Measurements from ENCODE around the gene ACOXL.
"Not testable (repeated sequence)": the region's sequence is repeated elsewhere in the genome, so short reads cannot be mapped to it uniquely, and the experiment has no call there.

The ACOXL gene

DNA sequence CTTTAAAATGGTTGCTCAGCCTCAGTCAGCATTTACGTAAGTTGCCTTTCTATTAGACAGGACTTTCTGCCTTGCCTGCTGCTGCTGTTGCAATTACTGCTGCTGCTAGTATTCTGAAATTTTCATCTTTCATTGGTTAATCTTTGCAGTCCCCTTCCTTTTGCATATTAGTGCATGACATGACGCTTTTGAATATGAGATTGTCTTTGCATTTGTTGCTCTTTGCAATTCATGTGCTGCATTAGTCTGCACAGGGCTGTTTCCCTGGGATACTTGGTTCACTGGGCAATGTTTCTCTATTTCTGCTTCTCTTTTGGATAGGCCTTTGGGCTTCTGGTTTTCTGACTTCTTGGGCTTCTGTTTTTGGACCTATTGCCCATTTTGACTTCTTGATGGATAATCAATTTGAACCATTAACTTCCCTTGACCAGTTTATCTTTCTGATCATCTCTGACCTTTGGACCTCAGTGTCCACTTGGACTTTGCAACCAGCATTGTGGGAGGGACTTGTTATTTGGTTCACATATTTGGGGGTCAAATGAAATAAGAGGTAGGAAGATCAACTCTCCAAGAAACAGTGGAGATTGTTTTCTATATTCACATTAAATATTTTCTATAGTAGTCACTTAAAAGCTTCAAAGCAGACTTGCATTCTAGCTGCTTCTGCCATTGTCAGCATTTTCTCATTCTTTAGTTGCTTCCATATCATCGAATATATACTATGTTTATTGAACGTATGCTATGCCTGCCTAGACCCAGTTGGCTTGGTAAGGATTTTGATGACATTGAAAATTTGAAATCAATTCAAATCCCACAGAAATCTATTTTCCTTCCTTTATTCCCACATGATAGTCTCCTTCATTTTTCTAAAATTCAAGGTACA, 42.0 kb upstream of the ACOXL start:
- Histone ChIP-seq H4K12ac (ENCODE audit: low read depth, low read length) (no peak overlapping the region), H3K4me3 (ENCODE audit: low read depth, low read length) (no peak overlapping the region), H4K91ac (ENCODE audit: low read depth, low read length) (no peak overlapping the region), H3K9ac (ENCODE audit: low read length) (no peak overlapping the region), H3K4ac (ENCODE audit: low read depth, low read length) (no peak overlapping the region), H3K14ac (ENCODE audit: low read length) (no peak overlapping the region), H2BK120ac (ENCODE audit: insufficient read depth, low read length, poor library complexity) (no peak overlapping the region), H2BK12ac (ENCODE audit: low read length) (no peak overlapping the region), H3K79me1 (ENCODE audit: low read length) (no peaks in the 10 kb centered on the region), H3K79me2 (ENCODE audit: control insufficient read depth, insufficient read depth, low read length, poor library complexity) (no peaks in the 10 kb centered on the region), H3K27ac (ENCODE audit: low read depth, low read length) (no peak overlapping the region), H2AFZ (ENCODE audit: insufficient read depth, low read length, poor library complexity) (no peak overlapping the region), H3K23ac (ENCODE audit: low read length) (no peak overlapping the region), H3K4me2 (ENCODE audit: low read length) (no peak overlapping the region), H2AK5ac (ENCODE audit: low read length) (no peak overlapping the region), H3K27me3 (ENCODE audit: insufficient read depth, low read length) (no peaks in the 10 kb centered on the region), H3K9me3 (ENCODE audit: insufficient read depth, low read depth, low read length) (peaks cover 4% of the 10 kb centered on the region), H4K8ac (ENCODE audit: low read depth, low read length) (no peak overlapping the region), H3K18ac (ENCODE audit: low read length) (no peak overlapping the region), H2BK5ac (ENCODE audit: low read depth, low read length, poor library complexity) (no peak overlapping the region), H3K36me3 (ENCODE audit: control insufficient read depth in 1 of 2, insufficient read depth in 2 of 2, low read length in 2 of 2) (no peaks in the 10 kb centered on the region), H3K4me1 (ENCODE audit: control insufficient read depth in 1 of 2, insufficient read depth in 2 of 2, low read length in 2 of 2) (no peaks in the 10 kb centered on the region)
- no CpG with 5 or more reads among the region's 4 CpGs for WGBS (ENCODE audit: extremely low coverage, insufficient coverage, insufficient read length)
- no peak for DNase-seq

DNA sequence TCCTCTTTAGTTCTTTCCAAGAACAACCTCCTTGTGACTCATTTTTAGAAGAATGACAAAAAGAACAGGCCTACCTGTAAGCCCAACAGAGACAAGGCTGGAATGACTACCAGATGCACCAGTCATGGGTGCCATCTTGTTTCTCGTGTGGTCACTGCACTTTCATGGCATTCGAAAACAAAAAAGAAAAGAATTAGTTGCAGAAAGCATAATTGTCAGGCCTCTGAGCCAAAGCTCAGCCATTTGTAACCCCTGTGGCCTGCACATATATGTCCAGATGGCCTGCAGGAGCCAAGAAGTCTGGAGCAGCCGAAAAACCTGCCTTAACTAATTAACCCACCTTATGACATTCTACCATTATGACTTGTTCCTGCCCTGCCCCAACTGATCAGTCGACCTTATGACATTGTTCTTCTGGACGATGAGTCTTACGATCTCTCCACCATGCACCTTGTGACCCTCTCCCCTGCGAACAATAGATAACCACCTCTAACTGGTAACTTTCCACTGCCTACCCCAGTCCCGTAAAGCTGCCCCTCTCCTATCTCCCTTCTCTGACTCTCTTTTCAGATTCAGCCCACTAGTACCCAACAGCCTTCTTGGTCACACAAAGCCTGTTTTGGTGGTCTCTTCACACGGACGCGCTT, 40.6 kb upstream of the ACOXL start:
- Histone ChIP-seq H3K9ac (ENCODE audit: low read length) (no peak overlapping the region), H2BK120ac (ENCODE audit: insufficient read depth, low read length, poor library complexity) (no peak overlapping the region), H2AFZ (ENCODE audit: insufficient read depth, low read length, poor library complexity) (no peak overlapping the region), H3K4me1 (ENCODE audit: control insufficient read depth in 1 of 2, insufficient read depth in 2 of 2, low read length in 2 of 2) (no peaks in the 10 kb centered on the region), H4K12ac (ENCODE audit: low read depth, low read length) (no peak overlapping the region), H3K4me3 (ENCODE audit: low read depth, low read length) (no peak overlapping the region), H2BK12ac (ENCODE audit: low read length) (no peak overlapping the region), H3K36me3 (ENCODE audit: control insufficient read depth in 1 of 2, insufficient read depth in 2 of 2, low read length in 2 of 2) (no peaks in the 10 kb centered on the region), H2BK5ac (ENCODE audit: low read depth, low read length, poor library complexity) (no peak overlapping the region), H3K18ac (ENCODE audit: low read length) (no peak overlapping the region), H3K9me3 (ENCODE audit: insufficient read depth, low read depth, low read length) (peaks cover 4% of the 10 kb centered on the region), H3K4ac (ENCODE audit: low read depth, low read length) (no peak overlapping the region), H4K8ac (ENCODE audit: low read depth, low read length) (no peak overlapping the region), H3K79me2 (ENCODE audit: control insufficient read depth, insufficient read depth, low read length, poor library complexity) (no peaks in the 10 kb centered on the region), H3K27me3 (ENCODE audit: insufficient read depth, low read length) (no peaks in the 10 kb centered on the region), H4K91ac (ENCODE audit: low read depth, low read length) (no peak overlapping the region), H3K27ac (ENCODE audit: low read depth, low read length) (no peak overlapping the region), H3K79me1 (ENCODE audit: low read length) (no peaks in the 10 kb centered on the region), H3K14ac (ENCODE audit: low read length) (no peak overlapping the region), H2AK5ac (ENCODE audit: low read length) (no peak overlapping the region), H3K4me2 (ENCODE audit: low read length) (no peak overlapping the region), H3K23ac (ENCODE audit: low read length) (no peak overlapping the region)
- no CpG with 5 or more reads among the region's 11 CpGs for WGBS (ENCODE audit: extremely low coverage, insufficient coverage, insufficient read length)
- DNase-seq, result no peak

DNA sequence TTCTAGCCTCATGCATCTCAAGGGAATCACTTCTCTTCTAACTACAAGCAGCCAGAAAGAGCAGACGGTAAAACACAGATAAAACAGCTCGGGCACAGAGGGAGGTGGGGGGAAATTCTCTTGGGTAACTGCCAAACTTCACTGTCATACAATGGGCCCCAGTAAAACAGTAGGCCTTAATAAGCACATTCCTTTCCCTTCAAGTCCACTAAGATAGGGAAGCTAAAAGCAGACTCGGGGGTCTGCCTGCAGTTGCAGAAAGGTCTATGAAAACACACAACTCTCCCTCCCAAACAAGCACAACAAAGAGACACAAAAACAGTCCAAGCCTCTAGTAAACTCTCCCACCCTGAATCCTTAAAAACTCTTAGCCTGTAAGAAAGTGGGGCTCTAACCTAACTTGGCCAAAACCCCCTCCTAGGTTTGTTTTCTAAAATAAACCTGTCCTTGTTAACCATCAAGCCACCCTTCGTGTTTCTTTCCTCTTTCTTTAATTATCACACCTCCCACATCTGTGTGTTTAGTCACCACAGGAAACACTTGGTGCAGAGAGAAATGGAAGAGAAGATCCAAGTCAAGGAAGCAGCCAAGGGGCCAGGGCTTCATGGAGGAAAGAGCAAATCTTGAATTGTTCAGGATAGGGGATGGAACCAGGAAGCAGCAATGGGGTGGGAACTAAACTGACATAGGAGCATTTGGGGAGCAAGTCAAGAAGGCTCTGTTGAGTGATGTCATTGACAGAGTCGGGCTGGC, 37.1 kb upstream of the ACOXL start:
- no CpG with 5 or more reads among the region's 5 CpGs for WGBS (ENCODE audit: extremely low coverage, insufficient coverage, insufficient read length)
- not testable (repeated sequence) for H2BK5ac ChIP-seq (ENCODE audit: low read depth, low read length, poor library complexity); H3K4me1 ChIP-seq (ENCODE audit: control insufficient read depth in 1 of 2, insufficient read depth in 2 of 2, low read length in 2 of 2); H2AK5ac ChIP-seq (ENCODE audit: low read length); H3K18ac ChIP-seq (ENCODE audit: low read length); H3K27ac ChIP-seq (ENCODE audit: low read depth, low read length); H3K4me3 ChIP-seq (ENCODE audit: low read depth, low read length); H3K14ac ChIP-seq (ENCODE audit: low read length); H2AFZ ChIP-seq (ENCODE audit: insufficient read depth, low read length, poor library complexity); H2BK12ac ChIP-seq (ENCODE audit: low read length); H3K36me3 ChIP-seq (ENCODE audit: control insufficient read depth in 1 of 2, insufficient read depth in 2 of 2, low read length in 2 of 2); H3K9me3 ChIP-seq (ENCODE audit: insufficient read depth, low read depth, low read length); H4K12ac ChIP-seq (ENCODE audit: low read depth, low read length); H3K4me2 ChIP-seq (ENCODE audit: low read length); H3K79me2 ChIP-seq (ENCODE audit: control insufficient read depth, insufficient read depth, low read length, poor library complexity); H3K9ac ChIP-seq (ENCODE audit: low read length); H3K4ac ChIP-seq (ENCODE audit: low read depth, low read length); H4K91ac ChIP-seq (ENCODE audit: low read depth, low read length); H3K79me1 ChIP-seq (ENCODE audit: low read length); H3K27me3 ChIP-seq (ENCODE audit: insufficient read depth, low read length); DNase-seq; H3K23ac ChIP-seq (ENCODE audit: low read length); H4K8ac ChIP-seq (ENCODE audit: low read depth, low read length); H2BK120ac ChIP-seq (ENCODE audit: insufficient read depth, low read length, poor library complexity)

DNA sequence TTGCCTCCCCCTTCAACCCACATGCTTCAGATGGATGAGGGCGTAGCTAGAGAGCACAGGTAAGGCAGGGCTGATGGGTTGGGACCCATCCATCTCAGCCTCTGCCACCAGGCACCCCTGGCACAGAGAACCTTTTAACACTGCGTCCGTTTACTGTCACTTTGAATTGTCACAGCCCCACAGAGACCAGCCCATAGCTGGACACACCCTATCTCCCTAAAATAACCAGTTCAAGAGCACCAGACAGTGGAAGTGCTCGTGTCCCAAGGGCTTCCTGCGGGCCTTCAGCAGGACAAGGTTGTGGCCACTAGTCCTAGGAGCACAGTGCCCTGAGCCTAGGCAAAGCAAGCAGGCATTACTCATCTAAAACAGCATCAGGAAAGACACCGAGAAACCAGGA, 34.1 kb upstream of the ACOXL start:
- not testable (repeated sequence) for H3K23ac ChIP-seq (ENCODE audit: low read length); DNase-seq; H3K14ac ChIP-seq (ENCODE audit: low read length); H2BK12ac ChIP-seq (ENCODE audit: low read length); H3K9me3 ChIP-seq (ENCODE audit: insufficient read depth, low read depth, low read length); H2AFZ ChIP-seq (ENCODE audit: insufficient read depth, low read length, poor library complexity); H2AK5ac ChIP-seq (ENCODE audit: low read length); H3K36me3 ChIP-seq (ENCODE audit: control insufficient read depth in 1 of 2, insufficient read depth in 2 of 2, low read length in 2 of 2); H3K9ac ChIP-seq (ENCODE audit: low read length); H2BK120ac ChIP-seq (ENCODE audit: insufficient read depth, low read length, poor library complexity); H4K91ac ChIP-seq (ENCODE audit: low read depth, low read length); H3K4ac ChIP-seq (ENCODE audit: low read depth, low read length); H2BK5ac ChIP-seq (ENCODE audit: low read depth, low read length, poor library complexity); H3K79me1 ChIP-seq (ENCODE audit: low read length); H3K4me2 ChIP-seq (ENCODE audit: low read length); H3K4me1 ChIP-seq (ENCODE audit: control insufficient read depth in 1 of 2, insufficient read depth in 2 of 2, low read length in 2 of 2); H4K8ac ChIP-seq (ENCODE audit: low read depth, low read length); H3K27ac ChIP-seq (ENCODE audit: low read depth, low read length); H3K27me3 ChIP-seq (ENCODE audit: insufficient read depth, low read length); H3K18ac ChIP-seq (ENCODE audit: low read length); H3K4me3 ChIP-seq (ENCODE audit: low read depth, low read length); H3K79me2 ChIP-seq (ENCODE audit: control insufficient read depth, insufficient read depth, low read length, poor library complexity); H4K12ac ChIP-seq (ENCODE audit: low read depth, low read length)
- WGBS (ENCODE audit: extremely low coverage, insufficient coverage, insufficient read length), result no CpG with 5 or more reads among the region's 6 CpGs
